Naive thymus-derived CD8-positive, alpha-beta T cell (primary cell): Measurements from ENCODE around the gene PTGES3. TPM values are rescaled to one million over a fixed set of nuclear protein-coding genes. Genes with fewer than 3 reads are reported as not detected.
A peak's percentile ranks its signal among the peaks of the same experiment; 100 is the strongest.

Source experiments
- ATAC-seq, 2 donors: fragments of 150-1000 bp; cut with Tn5 transposase in 1 of 2; sonication (Bioruptor Pico), chemical (Tn5 transposase) in 1 of 2; 1 replicate in 1 of 2; 2 replicates in 1 of 2; pipeline ENCODE4 v1.10.0; 2021; ENCODE audit warnings: mild to moderate bottlenecking in 2 of 2, moderate library complexity in 2 of 2
- POLR2A ChIA-PET: fragments of 350-600 bp; sonication (Branson Sonifier 250); formaldehyde crosslinking; loops from one replicate; lab custom pipeline; 2021; ENCODE audit warnings: antibody characterized with exemption; lab: Charles Lee
- DNase-seq, 10 donors: peaks; one replicate each; pipeline versions ENCODE4 v3.0.0 to v3.0.0-alpha.2; 2020 to 2022
- H3K27ac Mint-ChIP-seq, 10 donors: one replicate each; pipeline ENCODE4 v1.8.0; 2020 to 2022; ENCODE audit warnings: mild to moderate bottlenecking in 10 of 10, mixed read lengths in 10 of 10, moderate library complexity in 4 of 10, inconsistent platforms in 1 of 10
- H3K27me3 Mint-ChIP-seq, 5 donors: one replicate each; pipeline ENCODE4 v1.8.0; 2021 to 2022; ENCODE audit warnings: mixed read lengths in 5 of 5
- H3K36me3 Mint-ChIP-seq, 3 donors: one replicate each; pipeline ENCODE4 v1.8.0; 2020 to 2022; ENCODE audit warnings: mixed read lengths in 3 of 3, mild to moderate bottlenecking in 2 of 3, inconsistent platforms in 1 of 3
- H3K4me1 Mint-ChIP-seq, 4 donors: one replicate each; pipeline ENCODE4 v1.8.0; 2021 to 2022; ENCODE audit warnings: mixed read lengths in 4 of 4
- H3K4me3 Mint-ChIP-seq, 10 donors: one replicate each; pipeline ENCODE4 v1.8.0; 2020 to 2022; ENCODE audit warnings: mild to moderate bottlenecking in 10 of 10, mixed read lengths in 10 of 10, moderate library complexity in 6 of 10, inconsistent platforms in 1 of 10
- H3K9me3 Mint-ChIP-seq, 9 donors: one replicate each; pipeline ENCODE4 v1.8.0; 2020 to 2022; ENCODE audit warnings: mixed read lengths in 9 of 9, mild to moderate bottlenecking in 3 of 9, inconsistent platforms in 1 of 9, moderate library complexity in 1 of 9
- polyA plus RNA-seq, 3 donors: library from polyadenylated mRNA; unstranded; fragments of 300-500 nt; fragmentation: Illumina TruSeq; gene quantifications; one replicate each; pipeline ENCODE4 v1.2.3, GENCODE V29; 2021
- total RNA-seq, 8 experiments: library from RNA in 2 of 8; stranded (reverse) in 2 of 8; gene quantifications; one replicate each; pipeline ENCODE4 v1.2.3 and lab custom pipeline; 2021 to 2026

Gene PTGES3
- total and polyA plus RNA-seq, 5 experiments from 2014 or later: 179 to 236 (median 229) TPM

DNA sequence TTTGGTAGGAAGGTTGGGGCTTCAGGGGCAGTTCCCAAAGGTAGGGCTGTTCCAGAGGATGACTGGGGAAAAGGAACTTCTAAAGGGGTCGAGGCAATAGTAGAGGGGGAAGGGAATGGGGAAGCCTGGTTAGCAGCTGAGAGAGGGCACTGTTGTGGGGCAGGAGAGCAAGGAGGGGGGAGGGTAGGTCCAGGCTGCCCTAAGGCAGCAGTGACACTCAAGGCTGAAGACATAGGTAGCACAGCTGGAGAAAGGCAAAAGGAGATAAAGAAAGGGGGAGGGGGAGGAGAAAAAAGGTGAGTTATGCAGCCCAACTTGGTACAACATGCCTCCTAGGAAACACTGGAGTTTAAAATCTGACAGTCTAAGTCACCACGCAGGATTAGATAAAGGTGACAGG is 33.1 kb upstream of the PTGES3 start:
- peaks cover 0 to 62% (median 8%) of the 10 kb centered on the region in 3 donors for H3K36me3 Mint-ChIP-seq

DNA sequence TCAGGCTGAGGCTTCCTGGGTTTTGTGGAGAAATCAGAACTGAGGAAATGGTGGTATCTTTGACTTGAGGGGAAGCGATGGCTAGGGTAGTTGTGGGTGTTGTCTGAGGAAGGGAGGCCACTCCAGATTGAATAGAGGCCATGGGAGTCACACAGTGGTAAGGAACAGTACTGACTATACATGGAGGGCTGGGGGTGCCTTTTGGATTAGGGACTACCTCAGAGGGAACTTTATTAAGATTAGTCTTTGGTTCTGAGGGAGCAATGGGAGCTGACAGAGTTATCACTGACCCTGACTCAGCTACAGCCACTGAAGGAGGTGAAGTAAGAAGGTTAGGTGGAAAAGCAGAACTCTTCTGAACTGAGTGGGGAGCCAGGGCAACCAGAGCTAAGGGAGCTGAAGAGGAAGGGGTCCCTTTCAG is 32.7 kb upstream of the PTGES3 start:
- Mint-ChIP-seq H3K36me3 (peaks cover under 1 to 66% (median 9%) of the 10 kb centered on the region in 3 donors), H3K4me3 (peak overlapping the region; percentile 12 to 98 (median 84)), H3K27ac (peak overlapping the region; percentile 58 to 99 (median 95)), H3K4me1 (peaks cover 59 to 90% (median 80%) of the 10 kb centered on the region in 4 donors), H3K27me3 (no peaks in the 10 kb centered on the region), H3K9me3 (no peaks in the 10 kb centered on the region)
- ATAC-seq (no peak), DNase-seq (no peak)
- POLR2A ChIA-PET: interaction anchor here (0.6 to 8.9 kb wide), 3 partner anchors 33 to 714 kb away, joined by 3 to 80 read pairs (median 4); partner anchors contain the start of gene PTGES3

More for the DNA sequence above, 33.1 kb upstream of the PTGES3 start:
- ATAC-seq: no peak
- POLR2A ChIA-PET: interaction anchor here (0.6 to 8.9 kb wide), 3 partner anchors 32 to 715 kb away, joined by 3 to 80 read pairs (median 4); partner anchors contain the start of gene PTGES3
- peaks cover 58 to 90% (median 79%) of the 10 kb centered on the region in 4 donors for H3K4me1 Mint-ChIP-seq
- no peaks in the 10 kb centered on the region for H3K9me3 Mint-ChIP-seq
- H3K27ac Mint-ChIP-seq: peak overlapping the region; percentile 58 to 99 (median 95)
- no peaks in the 10 kb centered on the region for H3K27me3 Mint-ChIP-seq
- no peak for DNase-seq
- peak overlapping the region; percentile 12 to 98 (median 84) for H3K4me3 Mint-ChIP-seq

DNA sequence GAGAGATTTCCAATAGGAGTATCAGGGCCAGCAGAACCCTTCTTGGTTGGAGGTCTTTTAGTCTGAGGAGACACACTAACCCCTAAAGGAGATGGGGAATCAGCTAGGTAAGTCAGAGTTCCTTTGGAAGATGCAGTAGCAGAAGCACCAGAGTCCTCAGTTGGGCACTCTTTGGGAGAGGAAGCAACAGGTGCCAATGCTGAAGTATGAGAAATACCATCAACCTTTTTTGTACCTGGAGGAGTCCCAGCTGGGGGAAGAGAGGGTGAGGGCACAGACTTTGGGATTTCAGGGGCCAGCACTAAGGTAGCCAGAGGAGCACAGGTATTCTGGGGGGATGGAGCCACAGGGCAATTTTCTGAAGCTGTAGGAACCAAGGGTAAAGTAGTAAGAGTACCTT is 31.0 kb upstream of the PTGES3 start:
- no peaks in the 10 kb centered on the region for H3K27me3 Mint-ChIP-seq
- ATAC-seq (no peak), DNase-seq (no peak)
- peak overlapping the region; percentile 21 to 99 (median 90) for H3K27ac Mint-ChIP-seq
- peaks cover 53 to 83% (median 76%) of the 10 kb centered on the region in 4 donors for H3K4me1 Mint-ChIP-seq
- POLR2A ChIA-PET: interaction anchor here (0.5 to 8.9 kb wide), 3 partner anchors 32 to 812 kb away, joined by 3 to 80 read pairs (median 3); partner anchors contain the start of gene PTGES3
- H3K9me3 Mint-ChIP-seq: no peaks in the 10 kb centered on the region
- H3K36me3 Mint-ChIP-seq: peaks cover 4 to 83% (median 13%) of the 10 kb centered on the region in 3 donors
- peak overlapping the region in 9 of 10 donors; percentile 6 to 98 (median 93) for H3K4me3 Mint-ChIP-seq

DNA sequence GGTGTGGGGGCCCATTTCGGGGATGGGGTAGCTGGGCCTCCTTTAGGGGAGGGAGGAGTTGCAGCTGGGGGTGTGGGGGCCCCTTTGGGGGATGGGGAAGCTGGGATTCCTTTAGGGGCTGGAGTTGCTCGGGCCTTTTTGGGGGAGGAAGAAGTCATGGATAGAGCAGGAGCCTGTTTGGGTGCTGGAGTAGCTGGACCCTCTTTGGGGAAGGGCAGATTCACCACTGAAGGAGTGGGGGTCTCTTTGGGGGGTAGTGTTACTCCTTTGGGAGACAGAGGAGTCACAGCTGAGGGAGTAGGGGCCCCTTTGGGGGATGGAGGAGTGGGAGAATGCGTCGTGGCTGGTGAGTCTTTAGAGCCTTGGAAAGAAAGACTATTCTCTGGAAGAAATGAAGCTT is 30.6 kb upstream of the PTGES3 start:
- Mint-ChIP-seq H3K27ac (peak overlapping the region; percentile 21 to 99 (median 90)), H3K4me3 (peak overlapping the region in 9 of 10 donors; percentile 6 to 98 (median 93)), H3K36me3 (peaks cover 4 to 83% (median 13%) of the 10 kb centered on the region in 3 donors), H3K9me3 (no peaks in the 10 kb centered on the region), H3K27me3 (no peaks in the 10 kb centered on the region), H3K4me1 (peaks cover 50 to 79% (median 72%) of the 10 kb centered on the region in 4 donors)
- ATAC-seq (no peak), DNase-seq (no peak)
- POLR2A ChIA-PET: interaction anchor here (0.5 to 8.9 kb wide), 2 partner anchors 32 to 811 kb away, joined by 3 to 80 read pairs; partner anchors contain the start of gene PTGES3

DNA sequence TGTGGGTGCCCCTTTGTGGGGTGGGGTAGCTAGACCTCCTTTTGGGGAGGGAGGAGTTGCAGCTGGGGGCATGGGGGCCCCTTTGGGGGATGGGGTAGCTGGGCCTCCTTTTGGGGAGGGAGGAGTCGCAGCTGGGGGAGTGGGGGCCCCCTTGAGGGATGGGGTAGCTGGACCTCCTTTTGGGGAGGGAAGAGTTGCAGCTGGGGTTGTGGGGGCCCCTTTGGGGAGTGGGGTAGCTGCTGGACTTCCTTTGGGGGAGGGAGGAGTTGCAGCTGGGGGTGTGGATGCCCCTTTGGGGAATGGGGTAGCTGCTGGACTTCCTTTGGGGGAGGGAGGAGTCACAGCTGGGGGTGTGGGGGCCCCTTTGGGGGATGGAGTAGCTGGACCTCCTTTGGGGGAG is 30.1 kb upstream of the PTGES3 start:
- ATAC-seq (no peak), DNase-seq (no peak)
- no peaks in the 10 kb centered on the region for H3K9me3 Mint-ChIP-seq
- POLR2A ChIA-PET: interaction anchor here (8.9 kb wide), 1 partner anchor 31 kb away, joined by 80 read pairs; the partner anchor contains the start of gene PTGES3
- no peak overlapping the region for H3K27ac Mint-ChIP-seq
- no peaks in the 10 kb centered on the region for H3K27me3 Mint-ChIP-seq
- H3K4me3 Mint-ChIP-seq: peak overlapping the region in 1 of 10 donors; percentile 11
- peaks cover 6 to 83% (median 11%) of the 10 kb centered on the region in 3 donors for H3K36me3 Mint-ChIP-seq
- H3K4me1 Mint-ChIP-seq: peaks cover 50 to 74% (median 67%) of the 10 kb centered on the region in 4 donors

DNA sequence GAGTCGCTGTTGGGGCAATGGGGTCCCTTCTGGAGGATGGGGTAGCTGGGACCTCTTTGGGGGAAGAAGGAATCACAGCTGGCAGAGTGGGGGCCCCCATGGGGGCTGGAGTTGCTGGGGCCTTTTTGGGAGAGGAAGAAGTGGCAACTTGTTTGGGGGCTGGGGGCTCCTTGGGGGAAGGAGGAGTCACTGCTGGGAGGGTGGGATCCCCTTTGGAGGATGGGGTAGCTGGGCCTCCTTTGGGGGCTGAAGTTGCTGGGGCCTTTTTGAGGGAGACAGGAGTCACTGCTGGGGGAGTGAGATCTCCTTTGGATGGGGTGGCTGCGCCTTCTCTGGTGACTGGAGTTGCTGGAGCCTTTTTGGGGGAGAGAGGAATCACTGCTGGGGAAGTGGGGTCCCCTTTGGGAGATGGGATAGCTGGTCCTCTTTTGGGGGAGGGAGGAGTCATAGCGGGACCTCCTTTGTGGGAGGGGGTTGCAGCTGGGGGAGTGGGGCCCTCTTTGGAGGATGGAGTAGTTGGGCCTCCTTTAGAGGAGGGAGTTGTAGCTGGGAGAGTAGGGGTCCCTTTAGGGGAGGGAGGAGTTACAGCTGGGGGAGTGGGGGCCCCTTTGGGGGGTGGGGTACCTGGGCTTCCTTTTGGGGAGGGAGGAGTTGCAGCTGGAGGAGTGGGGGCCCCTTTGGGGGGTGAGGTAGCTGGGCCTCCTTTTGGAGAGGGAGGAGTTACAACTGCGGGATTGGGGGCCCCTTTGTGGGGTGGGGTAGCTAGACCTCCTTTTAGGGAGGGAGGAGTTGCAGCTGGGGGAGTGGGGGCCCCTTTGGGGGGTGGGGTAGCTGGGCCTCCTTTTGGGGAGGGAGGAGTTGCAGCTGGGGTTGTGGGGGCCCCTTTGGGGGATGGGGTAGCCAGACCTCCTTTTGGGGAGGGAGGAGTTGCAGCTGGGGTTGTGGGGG is 29.1 kb upstream of the PTGES3 start:
- POLR2A ChIA-PET: interaction anchor here (1.8 to 8.9 kb wide), 2 partner anchors 8 to 31 kb away, joined by 10 to 80 read pairs; partner anchors contain the start of genes NACA and PTGES3
- peaks cover 48 to 65% (median 58%) of the 10 kb centered on the region in 4 donors for H3K4me1 Mint-ChIP-seq
- no peak for ATAC-seq
- no peaks in the 10 kb centered on the region for H3K9me3 Mint-ChIP-seq
- peak overlapping the region; percentile 71 to 93 (median 82) for H3K27ac Mint-ChIP-seq
- no peak for DNase-seq
- no peaks in the 10 kb centered on the region for H3K27me3 Mint-ChIP-seq
- H3K36me3 Mint-ChIP-seq: peaks cover 10 to 86% (median 20%) of the 10 kb centered on the region in 3 donors
- H3K4me3 Mint-ChIP-seq: peak overlapping the region in 4 of 10 donors; percentile 24 to 72 (median 46)

DNA sequence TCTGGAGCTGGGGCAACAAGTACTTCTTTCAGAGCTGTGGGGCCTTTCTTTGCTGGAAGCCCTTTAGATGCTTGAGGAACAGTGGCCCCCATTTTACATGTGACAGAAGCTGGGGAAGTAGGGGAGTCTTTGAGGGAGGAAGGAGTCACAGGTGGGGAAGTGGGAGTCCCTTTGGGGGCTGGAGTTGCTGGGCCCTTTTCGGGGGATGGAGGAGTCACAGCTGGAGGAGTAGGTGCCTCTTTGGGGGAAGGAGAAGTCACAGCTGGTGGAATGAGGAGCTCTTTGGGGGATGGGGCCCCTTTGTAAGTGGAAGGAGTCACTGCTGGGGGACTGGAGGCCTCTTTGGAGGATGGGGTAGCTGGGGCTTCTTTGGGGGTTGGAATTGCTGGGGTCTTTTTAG is 28.4 kb upstream of the PTGES3 start:
- peak overlapping the region; percentile 79 to 94 (median 87) for H3K27ac Mint-ChIP-seq
- H3K9me3 Mint-ChIP-seq: no peaks in the 10 kb centered on the region
- peak overlapping the region in 7 of 10 donors; percentile 13 to 72 (median 49) for H3K4me3 Mint-ChIP-seq
- POLR2A ChIA-PET: interaction anchor here (1.8 to 8.9 kb wide), 2 partner anchors 9 to 30 kb away, joined by 10 to 80 read pairs; partner anchors contain the start of genes NACA and PTGES3
- ATAC-seq (no peak), DNase-seq (no peak)
- H3K36me3 Mint-ChIP-seq: peaks cover 10 to 86% (median 25%) of the 10 kb centered on the region in 3 donors
- peaks cover 43 to 57% (median 51%) of the 10 kb centered on the region in 4 donors for H3K4me1 Mint-ChIP-seq
- no peaks in the 10 kb centered on the region for H3K27me3 Mint-ChIP-seq

DNA sequence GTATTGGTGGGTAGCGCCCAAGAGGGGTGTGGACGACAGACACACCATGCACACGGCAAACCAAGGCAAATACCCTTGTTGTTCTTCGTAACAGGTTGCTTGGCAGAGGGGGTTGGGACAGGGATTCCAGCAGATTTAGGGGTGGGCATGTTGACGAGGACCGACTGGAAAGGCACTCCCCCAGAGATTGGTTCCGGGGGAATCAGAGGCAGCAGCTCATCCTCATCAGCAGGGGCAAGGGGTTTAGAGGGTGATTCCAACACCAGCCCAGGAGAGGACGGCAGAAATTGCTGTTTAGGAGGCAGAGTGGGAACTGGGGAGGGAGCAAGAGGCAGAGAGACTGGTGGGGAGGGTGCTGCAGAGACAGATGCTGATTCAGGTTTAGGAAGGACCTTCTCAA is 27.7 kb upstream of the PTGES3 start:
- H3K27me3 Mint-ChIP-seq: no peaks in the 10 kb centered on the region
- POLR2A ChIA-PET: interaction anchor here (8.9 kb wide), 1 partner anchor 29 kb away, joined by 80 read pairs; the partner anchor contains the start of gene PTGES3
- H3K4me3 Mint-ChIP-seq: peak overlapping the region in 6 of 10 donors; percentile 5 to 72 (median 38)
- ATAC-seq (no peak), DNase-seq (no peak)
- H3K9me3 Mint-ChIP-seq: no peaks in the 10 kb centered on the region
- H3K27ac Mint-ChIP-seq: peak overlapping the region; percentile 79 to 94 (median 87)
- H3K4me1 Mint-ChIP-seq: peaks cover 38 to 50% (median 48%) of the 10 kb centered on the region in 4 donors
- peaks cover 10 to 85% (median 28%) of the 10 kb centered on the region in 3 donors for H3K36me3 Mint-ChIP-seq

DNA sequence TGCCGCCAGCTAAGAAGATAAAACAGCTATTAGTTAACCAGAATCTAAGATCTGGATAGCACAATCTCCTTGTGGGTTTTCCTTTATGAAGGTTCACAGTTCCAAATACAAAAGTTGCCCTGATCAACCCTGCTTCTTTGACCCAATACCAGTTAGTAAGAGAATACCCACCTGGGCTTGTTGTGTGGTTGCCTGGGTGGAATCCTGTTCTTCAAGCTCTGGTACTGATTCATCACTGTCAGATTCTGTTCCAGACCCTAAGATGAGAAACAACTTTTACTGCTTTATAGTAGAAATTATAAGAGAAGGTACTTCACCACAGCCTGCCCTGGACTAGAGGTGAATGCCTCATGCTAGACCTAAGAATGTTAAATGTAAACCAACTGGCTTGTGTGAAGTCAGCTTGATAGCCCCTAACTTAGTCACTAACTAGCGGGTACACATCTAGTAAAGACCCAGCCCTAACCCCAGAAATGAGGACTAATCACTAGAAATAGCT is 26.4 kb upstream of the PTGES3 start:
- DNase-seq (no peak), ATAC-seq (no peak)
- POLR2A ChIA-PET: interaction anchor here (1.8 kb wide), 2 partner anchors 11 to 17 kb away, joined by 5 to 6 read pairs; partner anchors contain the start of gene NACA
- Mint-ChIP-seq H3K4me3 (peak overlapping the region in 1 of 10 donors; percentile 29), H3K9me3 (no peaks in the 10 kb centered on the region), H3K27ac (peak overlapping the region in 4 of 10 donors; percentile 8 to 68 (median 33)), H3K4me1 (peaks cover 24 to 37% (median 35%) of the 10 kb centered on the region in 4 donors), H3K27me3 (no peaks in the 10 kb centered on the region), H3K36me3 (peaks cover 10 to 72% (median 25%) of the 10 kb centered on the region in 3 donors)

DNA sequence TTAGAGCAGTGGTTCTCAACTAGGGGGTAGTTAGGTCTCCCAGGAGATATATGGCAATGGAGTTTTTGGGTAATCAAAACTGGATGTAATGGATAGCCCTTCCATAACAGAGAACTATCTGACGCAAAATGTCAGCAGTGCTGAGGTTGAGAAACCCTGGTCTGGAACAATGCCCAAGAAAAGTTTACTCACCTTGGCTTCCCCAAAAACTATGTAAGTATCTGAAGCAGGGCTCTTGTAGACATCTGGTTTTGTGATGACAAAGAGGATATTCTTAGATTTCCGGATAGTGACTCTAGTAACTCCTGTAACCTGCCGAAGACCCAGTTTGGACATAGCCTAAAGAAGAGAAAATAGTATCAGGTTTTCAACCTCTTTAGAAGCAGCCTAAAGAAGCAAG is 25.3 kb upstream of the PTGES3 start:
- no peak for DNase-seq
- peaks cover 16 to 26% (median 26%) of the 10 kb centered on the region in 4 donors for H3K4me1 Mint-ChIP-seq
- H3K27me3 Mint-ChIP-seq: no peaks in the 10 kb centered on the region
- no peak for ATAC-seq
- POLR2A ChIA-PET: interaction anchor here (1.8 kb wide), 2 partner anchors 12 to 16 kb away, joined by 5 to 6 read pairs; partner anchors contain the start of gene NACA
- H3K36me3 Mint-ChIP-seq: peaks cover 10 to 62% (median 25%) of the 10 kb centered on the region in 3 donors
- no peak overlapping the region for H3K27ac Mint-ChIP-seq
- no peak overlapping the region for H3K4me3 Mint-ChIP-seq
- no peaks in the 10 kb centered on the region for H3K9me3 Mint-ChIP-seq

DNA sequence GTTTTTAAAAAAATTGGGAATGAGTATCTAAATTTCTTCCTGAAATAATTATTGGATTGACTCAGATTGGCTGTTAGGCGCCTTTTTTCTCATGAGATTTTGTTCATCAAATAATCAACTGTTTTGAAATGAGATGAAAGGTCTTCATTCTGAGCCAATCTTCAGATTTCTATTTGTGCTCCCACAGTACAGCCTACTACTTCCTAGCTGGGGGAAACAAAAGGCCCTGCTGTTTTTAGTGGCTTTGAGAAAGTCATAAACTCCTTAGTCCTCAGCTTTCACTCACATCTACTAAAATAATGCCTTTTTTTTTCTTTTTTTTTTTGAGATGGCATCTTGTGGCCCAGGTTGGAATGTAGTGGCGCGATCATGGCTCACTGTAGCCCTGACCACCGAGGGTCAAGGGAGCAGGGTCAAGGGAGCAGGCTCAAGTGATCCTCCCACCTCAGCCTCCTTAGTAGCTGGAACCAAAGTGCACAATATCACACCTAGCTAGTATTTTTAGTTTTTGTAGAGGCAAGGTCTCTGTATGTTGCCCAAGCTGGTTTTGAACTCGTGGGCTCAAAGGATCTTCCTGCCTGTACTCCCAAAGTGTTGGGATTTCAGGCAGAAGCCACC is 21.8 kb upstream of the PTGES3 start:
- DNase-seq: no peak
- H3K36me3 Mint-ChIP-seq: peaks cover 6 to 38% (median 19%) of the 10 kb centered on the region in 3 donors
- peaks cover 0 to 6% (median 4%) of the 10 kb centered on the region in 4 donors for H3K4me1 Mint-ChIP-seq
- no peaks in the 10 kb centered on the region for H3K27me3 Mint-ChIP-seq
- no peaks in the 10 kb centered on the region for H3K9me3 Mint-ChIP-seq
- peak; percentile 36 to 60 for ATAC-seq
- H3K27ac Mint-ChIP-seq: peak overlapping the region in 7 of 10 donors; percentile 34 to 90 (median 69)
- POLR2A ChIA-PET: interaction anchor here (0.6 to 2.2 kb wide), 7 partner anchors 21 to 1568 kb away, joined by 3 to 9 read pairs (median 3); partner anchors contain the start of gene PTGES3
- H3K4me3 Mint-ChIP-seq: no peak overlapping the region
